Measurements from ENCODE around the gene SLC35G2.
"Not testable (repeated sequence)": the region's sequence is repeated elsewhere in the genome, so short reads cannot be mapped to it uniquely, and the experiment has no call there.

Gene SLC35G2

GRCh38 chr3:136835089-136835812 is 16.3 kb downstream of the SLC35G2 start:
- DNase-seq (ENCODE audit: low read depth, low spot score): no peak

DNA sequence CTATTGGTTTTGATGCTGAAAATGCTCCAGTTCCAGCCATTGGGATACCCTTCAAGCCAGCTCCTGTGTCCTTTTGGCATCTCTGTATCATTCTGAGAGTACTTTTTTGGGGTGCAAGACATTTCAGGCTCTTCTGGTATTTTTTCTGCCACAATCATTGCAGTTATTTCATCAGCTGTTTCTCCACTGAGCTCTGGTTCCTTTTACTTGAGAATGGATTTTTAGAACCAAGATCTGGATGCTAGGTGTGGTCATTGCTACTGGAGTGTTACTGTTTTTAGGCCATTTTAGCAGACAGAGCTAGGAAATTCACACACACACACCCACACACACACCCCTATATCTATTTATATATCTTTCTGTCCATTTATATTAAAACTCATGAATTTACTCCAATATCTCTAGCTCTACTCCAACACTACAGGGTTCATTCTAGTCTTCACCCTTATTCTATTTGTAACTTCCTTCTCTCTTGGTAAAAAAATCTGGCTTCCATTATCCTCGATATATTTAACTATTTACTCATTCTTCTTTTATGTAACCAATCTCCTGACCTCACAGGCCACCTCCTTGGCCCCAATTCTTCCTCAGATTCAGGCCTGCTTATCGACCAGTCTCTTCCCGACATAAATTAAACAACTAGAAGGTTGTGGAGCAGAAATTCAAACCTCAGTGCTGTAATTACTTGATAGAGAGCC is 17.0 kb downstream of the SLC35G2 start:
- no peak for DNase-seq (ENCODE audit: low read depth, low spot score)

DNA sequence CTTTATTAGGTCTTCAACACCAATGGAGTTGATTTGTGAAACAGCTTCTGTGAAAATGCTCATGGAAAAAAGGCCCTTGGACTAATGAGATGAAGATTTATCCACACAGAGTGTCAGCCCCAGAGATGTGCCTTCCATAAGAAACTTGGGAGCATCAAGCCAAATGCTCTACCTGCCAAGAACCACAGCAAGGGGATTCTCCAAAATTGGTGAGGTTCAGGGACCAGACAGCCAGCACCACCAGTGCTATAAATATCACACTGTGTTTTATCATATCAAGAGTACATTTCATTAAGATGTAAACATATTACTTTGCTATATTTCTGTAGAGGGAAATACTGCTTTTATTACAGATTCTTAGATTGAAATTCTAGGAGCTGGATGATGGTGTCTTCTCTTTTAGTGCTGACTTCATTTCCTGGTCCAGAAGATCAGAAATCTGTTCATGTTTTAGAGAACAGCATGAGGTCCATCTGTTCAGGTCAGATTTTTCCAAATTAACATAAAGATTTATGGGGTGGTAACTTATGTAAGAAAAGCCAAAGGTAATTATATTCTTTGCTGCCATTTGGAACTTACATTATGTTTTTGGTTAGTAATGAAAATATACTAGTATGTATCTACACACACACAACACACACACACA is 17.7 kb downstream of the SLC35G2 start:
- no peak for DNase-seq (ENCODE audit: low read depth, low spot score)

DNA sequence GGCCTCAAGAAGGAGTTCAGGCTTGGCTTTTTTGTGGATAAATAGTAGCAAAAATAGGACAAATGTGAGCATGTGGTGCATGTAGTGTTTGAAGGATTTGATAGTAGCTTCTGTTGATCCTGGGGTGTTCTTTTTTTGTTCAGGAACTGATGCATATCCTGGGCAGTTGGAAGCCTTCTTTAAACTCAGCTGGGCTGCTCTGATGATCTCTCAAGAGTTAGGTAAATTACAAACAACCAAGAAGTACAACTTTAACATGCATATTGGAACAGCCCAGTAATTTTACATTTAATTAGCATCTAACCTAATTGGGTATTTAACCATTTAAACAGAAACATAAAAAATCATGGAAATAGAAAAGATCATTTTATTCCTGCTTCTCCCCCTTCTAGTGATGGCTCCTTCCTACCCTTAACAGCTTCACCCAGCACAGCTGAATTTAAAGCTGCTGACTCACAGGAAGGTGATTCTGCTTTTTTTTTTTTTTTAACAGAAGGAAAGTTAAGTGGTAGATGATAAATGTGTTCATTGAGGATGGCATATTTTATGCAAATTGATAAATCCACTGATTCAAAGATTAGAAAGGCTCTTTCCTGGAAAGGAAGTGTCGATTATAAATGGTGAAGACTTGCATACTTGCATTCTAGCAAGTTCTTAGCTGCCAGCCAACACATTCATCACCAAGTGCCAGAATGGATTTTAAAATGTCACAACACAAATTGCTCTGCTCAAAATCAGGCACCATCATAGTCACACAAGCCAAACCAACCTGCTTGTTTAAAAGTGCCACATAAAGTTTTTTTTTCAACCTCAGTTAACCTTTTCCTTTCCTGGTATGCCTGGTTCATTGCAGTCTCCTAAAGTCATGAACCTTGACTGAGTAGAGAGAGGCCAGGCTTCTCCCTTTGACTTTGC is 20.0 kb downstream of the SLC35G2 start:
- DNase-seq (ENCODE audit: low read depth, low spot score): no peak

DNA sequence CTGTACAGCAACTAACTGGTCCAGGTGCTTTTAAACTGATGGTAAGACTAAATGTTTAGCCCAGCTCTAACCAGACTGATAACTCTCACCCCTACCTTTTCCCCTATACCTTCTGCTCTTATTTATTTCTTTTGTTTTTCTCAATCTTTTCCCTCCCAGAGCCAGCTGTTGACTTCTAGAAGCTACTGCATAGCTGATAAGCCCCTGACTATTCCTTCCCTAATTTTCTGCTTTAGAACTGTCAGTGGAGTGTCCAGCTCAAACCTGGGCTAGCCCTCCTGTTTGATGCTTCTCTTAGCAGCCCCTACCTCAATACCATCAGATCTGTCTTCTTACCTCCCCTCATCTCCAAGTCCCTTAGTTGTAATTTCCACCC is 20.6 kb downstream of the SLC35G2 start:
- DNase-seq (ENCODE audit: low read depth, low spot score): no peak

GRCh38 chr3:136840252-136840651 is 21.3 kb downstream of the SLC35G2 start:
- no peak for DNase-seq (ENCODE audit: low read depth, low spot score)

DNA sequence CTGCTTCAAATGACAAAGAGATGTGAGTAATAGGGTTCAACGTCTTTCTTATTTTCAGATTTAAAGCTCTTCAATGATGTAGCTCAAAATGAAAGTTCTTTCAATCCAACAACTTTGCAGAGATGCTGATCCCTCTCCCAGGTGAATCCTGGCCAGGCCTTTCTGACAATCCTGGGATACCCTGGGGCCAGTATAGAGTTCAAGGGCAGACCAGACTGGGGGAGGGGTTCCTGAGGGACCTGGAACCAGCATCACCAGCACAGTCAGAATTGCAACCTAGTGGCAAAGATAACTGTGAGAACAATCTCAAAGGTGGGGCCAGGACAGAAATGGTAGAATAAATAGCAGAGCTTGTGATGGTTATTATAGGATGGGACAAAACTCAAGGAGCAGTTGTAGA is 23.4 kb downstream of the SLC35G2 start:
- no peak for DNase-seq (ENCODE audit: low read depth, low spot score)

- no peak for DNase-seq (ENCODE audit: low read depth, low spot score)
These were observed 25.8 kb downstream of the SLC35G2 start for GRCh38 chr3:136844724-136845123.

DNA sequence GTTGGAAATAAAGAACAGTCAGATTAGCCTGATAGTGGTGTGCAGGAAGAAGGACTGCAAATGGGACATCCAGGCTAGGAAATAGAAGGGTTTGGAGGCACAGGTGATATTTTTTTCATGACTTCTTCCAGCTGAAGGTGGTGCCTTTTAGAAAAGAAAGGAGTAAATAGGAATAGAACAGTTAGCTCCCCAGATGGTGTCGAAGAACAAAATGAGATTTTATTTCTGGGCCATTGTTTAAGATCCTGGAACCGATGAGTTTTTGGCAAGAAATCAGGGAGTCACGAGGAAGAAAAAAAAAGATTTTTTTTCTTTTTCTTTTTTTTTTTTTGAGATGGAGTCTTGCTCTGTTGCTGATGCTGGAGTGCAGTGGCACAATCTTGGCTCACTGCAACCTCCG is 33.3 kb downstream of the SLC35G2 start:
- DNase-seq (ENCODE audit: low read depth, low spot score): no peak

GRCh38 chr3:136856665-136857064 is 37.7 kb downstream of the SLC35G2 start:
- no peak for DNase-seq (ENCODE audit: low read depth, low spot score)

GRCh38 chr3:136858381-136858780 is 39.5 kb downstream of the SLC35G2 start:
- no peak for DNase-seq (ENCODE audit: low read depth, low spot score)

GRCh38 chr3:136860541-136860940 is 41.6 kb downstream of the SLC35G2 start:
- DNase-seq (ENCODE audit: low read depth, low spot score): no peak

- DNase-seq (ENCODE audit: low read depth, low spot score): peak; percentile 96
These were observed 43.1 kb downstream of the SLC35G2 start, which contains the start of gene NCK1 for GRCh38 chr3:136861890-136862616. Gene NCK1 (plus strand): TSS chr3:136862208. CDS start chr3:136928002, 65,794 bp downstream.

DNA sequence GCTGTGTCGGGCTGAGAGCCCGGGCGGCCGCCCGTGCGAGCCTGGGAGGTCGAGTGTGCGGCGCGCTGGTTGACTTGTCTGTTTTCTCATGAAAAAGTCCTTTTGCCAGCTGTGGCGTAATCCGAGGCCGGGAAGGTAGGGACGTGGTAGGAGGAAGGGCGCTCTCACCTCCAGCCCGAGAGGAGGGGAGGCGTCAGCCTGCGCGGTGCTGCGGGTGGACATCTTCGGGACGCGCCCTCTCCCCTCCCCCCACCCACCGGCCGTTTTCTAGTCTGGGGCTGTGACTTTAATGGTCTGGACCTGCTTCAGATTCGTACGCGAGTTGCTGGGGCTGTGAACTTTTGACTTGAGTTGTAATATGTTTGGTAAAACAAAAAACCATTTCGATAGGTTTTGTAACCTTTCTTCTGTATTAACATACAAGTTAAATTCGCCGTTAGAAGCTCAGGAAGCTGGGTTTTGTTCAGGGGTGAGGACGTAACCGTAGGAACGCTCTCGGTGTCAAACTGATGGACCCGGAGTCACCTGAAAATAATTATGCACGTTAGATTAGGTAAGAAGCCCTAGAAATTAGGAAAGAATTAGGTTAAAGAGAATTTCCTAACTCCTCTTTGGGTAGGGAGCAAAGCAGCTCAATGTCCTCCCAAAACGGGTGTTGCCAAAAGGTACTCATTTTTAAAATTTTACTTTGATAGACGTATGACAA is 43.8 kb downstream of the SLC35G2 start:
- no peak for DNase-seq (ENCODE audit: low read depth, low spot score)

- no peak for DNase-seq (ENCODE audit: low read depth, low spot score)
These were observed 50.4 kb downstream of the SLC35G2 start for GRCh38 chr3:136869282-136869681.

- not testable (repeated sequence) for DNase-seq (ENCODE audit: low read depth, low spot score)
These were observed 53.3 kb downstream of the SLC35G2 start for GRCh38 chr3:136872258-136872657.

- not testable (repeated sequence) for DNase-seq (ENCODE audit: low read depth, low spot score)
These were observed 60.6 kb downstream of the SLC35G2 start for GRCh38 chr3:136879510-136879909.

DNA sequence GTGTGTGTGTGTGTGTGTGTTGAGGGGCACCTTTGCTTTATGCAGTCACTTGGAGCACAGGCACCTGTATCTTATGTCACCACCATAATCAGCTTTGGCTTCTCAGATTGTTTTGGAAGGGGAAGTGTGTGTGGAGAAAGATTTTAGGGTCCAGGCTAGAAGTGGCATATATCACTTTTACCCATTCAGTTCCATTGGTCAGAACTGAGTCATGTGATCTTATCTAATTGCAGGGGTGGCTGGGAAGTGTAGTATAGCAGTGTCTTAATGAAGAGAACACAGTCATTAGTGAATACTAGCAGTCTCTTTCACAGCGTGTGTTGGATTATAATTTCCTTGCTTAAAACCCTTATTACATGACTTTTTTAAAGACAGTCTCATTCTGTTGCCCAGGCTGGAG is 63.6 kb downstream of the SLC35G2 start:
- no peak for DNase-seq (ENCODE audit: low read depth, low spot score)

- DNase-seq (ENCODE audit: low read depth, low spot score): no peak
These were observed 65.2 kb downstream of the SLC35G2 start for GRCh38 chr3:136883967-136884720.
